Fibroblast of lung (primary cell): ENCODE data around the gene PTPN21. TPM values are rescaled to one million over a fixed set of nuclear protein-coding genes. Genes with fewer than 3 reads are reported as not detected.
A peak's percentile ranks its signal among the peaks of the same experiment; 100 is the strongest.

Experiments used
- DNase-seq, 2 donors: peaks; one replicate each; pipeline versions ENCODE4 v3.0.0 to v3.0.0-alpha.2; 2010; ENCODE audit warnings: low read depth in 2 of 2
- H2AFZ ChIP-seq: 2 replicates; pipeline ENCODE4 v1.5.1; 2012; ENCODE audit warnings: low read length, control low read depth, inconsistent platforms
- H3K27ac ChIP-seq: 2 replicates; pipeline ENCODE4 v1.5.1; 2011; ENCODE audit warnings: low read length, control low read depth; ENCODE audit not compliant: insufficient read depth
- H3K27me3 ChIP-seq: 2 replicates; pipeline ENCODE4 v1.5.1; 2011; ENCODE audit warnings: mild to moderate bottlenecking, low read length; ENCODE audit not compliant: control insufficient read depth, insufficient read depth
- H3K36me3 ChIP-seq: 2 replicates; pipeline ENCODE4 v1.5.1; 2011; ENCODE audit warnings: low read length; ENCODE audit not compliant: control insufficient read depth, insufficient read depth
- H3K4me1 ChIP-seq: 2 replicates; pipeline ENCODE4 v1.5.1; 2011; ENCODE audit warnings: low read length; ENCODE audit not compliant: control insufficient read depth, insufficient read depth; ENCODE audit errors: extremely low read depth
- H3K4me2 ChIP-seq: 2 replicates; pipeline ENCODE4 v1.5.1; 2011; ENCODE audit warnings: low read length, control low read depth; ENCODE audit not compliant: insufficient read depth; ENCODE audit errors: extremely low read depth
- H3K4me3 ChIP-seq, 4 experiments: fragments of 200-600 bp in 1 of 4; sonication (generic) in 1 of 4; replicated peaks in 1 of 4; 2 replicates each; pipeline ENCODE4 v1.5.1; 2011 to 2016; ENCODE audit warnings: low read length in 4 of 4, low read depth in 3 of 4, mild to moderate bottlenecking in 3 of 4, control low read depth in 2 of 4, inconsistent platforms in 1 of 4, mixed read lengths in 1 of 4; ENCODE audit not compliant: insufficient read depth in 1 of 4; ENCODE audit errors: control extremely low read depth in 1 of 4
- H3K79me2 ChIP-seq: 2 replicates; pipeline ENCODE4 v1.5.1; 2012; ENCODE audit warnings: mild to moderate bottlenecking, low read length, inconsistent platforms; ENCODE audit not compliant: control insufficient read depth, insufficient read depth
- H3K9ac ChIP-seq: 2 replicates; pipeline ENCODE4 v1.5.1; 2011; ENCODE audit warnings: mild to moderate bottlenecking, low read length, control low read depth; ENCODE audit not compliant: insufficient read depth
- H3K9me3 ChIP-seq: 2 replicates; pipeline ENCODE4 v1.5.1; 2012; ENCODE audit warnings: low read depth, low read length; ENCODE audit not compliant: control insufficient read depth, insufficient read depth
- H4K20me1 ChIP-seq: 2 replicates; pipeline ENCODE4 v1.5.1; 2011; ENCODE audit warnings: low read length; ENCODE audit not compliant: control insufficient read depth, insufficient read depth; ENCODE audit errors: extremely low read depth
- EZH2 ChIP-seq: IDR thresholded peaks from 2 replicates; pipeline ENCODE4 v1.5.1; 2012; ENCODE audit warnings: low read length, control low read depth, mild to moderate bottlenecking; ENCODE audit errors: missing control alignments
- polyA plus RNA-seq, 2 donors: library from polyadenylated mRNA; depleted of rRNA in 1 of 2; stranded (reverse) in 1 of 2; unstranded in 1 of 2; fragments of >200 nt; gene quantifications; 2 replicates each; pipeline ENCODE4 v1.2.1, GENCODE V29; 2011 to 2012; ENCODE audit warnings: missing spikeins in 1 of 2
- total RNA-seq: library from RNA; depleted of rRNA; stranded (reverse); fragments of >200 nt; gene quantifications from 2 replicates; pipeline ENCODE4 v1.2.1, GENCODE V29; 2014
- TF ChIP-seq, protein P1 (sequence below), 2 donors: IDR thresholded peaks in 1 of 2; conservative IDR thresholded peaks in 1 of 2; 1 replicate in 1 of 2; 2 replicates in 1 of 2; pipeline ENCODE4 v1.5.1; 2011 to 2012; ENCODE audit warnings: low read length in 2 of 2, control low read depth in 1 of 2, inconsistent platforms in 1 of 2, low read depth in 1 of 2, mild to moderate bottlenecking in 1 of 2

Gene PTPN21
- total and polyA plus RNA-seq, 2 donors (not counting 1 experiment from before 2014, with no cell fraction given): 13.2 to 13.7 TPM

DNA sequence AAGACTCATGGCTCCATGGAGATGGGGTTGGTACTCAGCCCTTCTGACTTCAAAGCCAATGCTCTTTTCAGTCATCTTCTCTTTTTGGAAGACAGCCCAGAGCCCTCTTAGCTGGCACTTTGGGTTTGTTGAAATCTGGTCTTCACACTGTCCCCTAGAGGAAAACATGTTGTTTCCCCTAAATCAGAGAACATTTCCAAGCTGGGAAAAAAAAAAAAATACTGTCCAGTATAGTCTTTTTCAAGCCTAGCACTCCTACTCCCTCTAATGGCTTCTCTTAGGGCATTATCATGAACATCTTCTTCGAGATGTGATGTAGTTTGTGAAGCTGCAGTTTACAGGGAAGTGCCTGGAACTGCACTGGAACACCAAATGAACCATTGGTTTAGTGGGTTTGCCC, 5.0 kb upstream of the PTPN21 start:
- no peaks in the 10 kb centered on the region for H3K9me3 ChIP-seq
- H3K27ac ChIP-seq: no peak overlapping the region
- H3K4me2 ChIP-seq: no peak overlapping the region
- no peak overlapping the region for H3K9ac ChIP-seq
- TF ChIP-seq EZH2: no peak
- TF ChIP-seq, protein P1, sequence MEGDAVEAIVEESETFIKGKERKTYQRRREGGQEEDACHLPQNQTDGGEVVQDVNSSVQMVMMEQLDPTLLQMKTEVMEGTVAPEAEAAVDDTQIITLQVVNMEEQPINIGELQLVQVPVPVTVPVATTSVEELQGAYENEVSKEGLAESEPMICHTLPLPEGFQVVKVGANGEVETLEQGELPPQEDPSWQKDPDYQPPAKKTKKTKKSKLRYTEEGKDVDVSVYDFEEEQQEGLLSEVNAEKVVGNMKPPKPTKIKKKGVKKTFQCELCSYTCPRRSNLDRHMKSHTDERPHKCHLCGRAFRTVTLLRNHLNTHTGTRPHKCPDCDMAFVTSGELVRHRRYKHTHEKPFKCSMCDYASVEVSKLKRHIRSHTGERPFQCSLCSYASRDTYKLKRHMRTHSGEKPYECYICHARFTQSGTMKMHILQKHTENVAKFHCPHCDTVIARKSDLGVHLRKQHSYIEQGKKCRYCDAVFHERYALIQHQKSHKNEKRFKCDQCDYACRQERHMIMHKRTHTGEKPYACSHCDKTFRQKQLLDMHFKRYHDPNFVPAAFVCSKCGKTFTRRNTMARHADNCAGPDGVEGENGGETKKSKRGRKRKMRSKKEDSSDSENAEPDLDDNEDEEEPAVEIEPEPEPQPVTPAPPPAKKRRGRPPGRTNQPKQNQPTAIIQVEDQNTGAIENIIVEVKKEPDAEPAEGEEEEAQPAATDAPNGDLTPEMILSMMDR (conservative IDR thresholded peaks at IDR 0.05 in 1 of 2, IDR thresholded peaks at IDR 0.05 in 1 of 2; ENCODE audit: low read depth in 1 of 2, low read length in 2 of 2): peak; percentile 59 to 68
- H3K36me3 ChIP-seq: no peaks in the 10 kb centered on the region
- peak overlapping the region; percentile 5 for H2AFZ ChIP-seq
- peak; percentile 57 to 74 for DNase-seq
- no peaks in the 10 kb centered on the region for H3K27me3 ChIP-seq
- H3K4me3 ChIP-seq: no peak overlapping the region
- H3K79me2 ChIP-seq: peaks cover 15% of the 10 kb centered on the region
- peaks cover 1% of the 10 kb centered on the region for H4K20me1 ChIP-seq
- peaks cover 8% of the 10 kb centered on the region for H3K4me1 ChIP-seq

DNA sequence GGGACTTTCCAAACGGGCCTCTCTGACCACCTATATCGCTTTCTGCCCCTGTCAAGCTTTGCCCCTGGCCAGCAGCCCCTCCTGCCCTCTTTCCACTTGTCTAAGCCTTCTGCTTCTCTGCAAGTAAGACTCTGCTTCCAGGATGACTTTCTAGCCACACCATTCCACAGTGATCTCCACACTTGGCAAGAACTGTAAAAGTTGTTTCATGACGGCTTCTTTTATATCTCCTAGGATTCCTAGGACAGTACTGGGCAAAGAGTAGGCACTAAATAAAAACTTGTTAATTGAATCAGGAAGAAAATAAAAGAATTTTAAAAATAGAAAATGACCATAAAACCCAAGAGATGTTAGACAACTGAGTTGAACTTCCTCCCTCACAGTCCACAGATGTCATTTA, 1.8 kb upstream of the PTPN21 start:
- H2AFZ ChIP-seq: no peak overlapping the region
- no peaks in the 10 kb centered on the region for H3K27me3 ChIP-seq
- H3K4me1 ChIP-seq: peaks cover 2% of the 10 kb centered on the region
- no peaks in the 10 kb centered on the region for H3K36me3 ChIP-seq
- peaks cover 25% of the 10 kb centered on the region for H3K79me2 ChIP-seq
- no peaks in the 10 kb centered on the region for H3K9me3 ChIP-seq
- no peak overlapping the region for H3K4me2 ChIP-seq
- H4K20me1 ChIP-seq: no peaks in the 10 kb centered on the region
- TF ChIP-seq, protein P1 (conservative IDR thresholded peaks at IDR 0.05 in 1 of 2, IDR thresholded peaks at IDR 0.05 in 1 of 2; ENCODE audit: low read depth in 1 of 2, low read length in 2 of 2): no peak
- TF ChIP-seq EZH2: no peak
- no peak overlapping the region for H3K27ac ChIP-seq
- no peak overlapping the region for H3K4me3 ChIP-seq
- peak in 1 of 2 donors; percentile 63 for DNase-seq
- H3K9ac ChIP-seq: no peak overlapping the region

DNA sequence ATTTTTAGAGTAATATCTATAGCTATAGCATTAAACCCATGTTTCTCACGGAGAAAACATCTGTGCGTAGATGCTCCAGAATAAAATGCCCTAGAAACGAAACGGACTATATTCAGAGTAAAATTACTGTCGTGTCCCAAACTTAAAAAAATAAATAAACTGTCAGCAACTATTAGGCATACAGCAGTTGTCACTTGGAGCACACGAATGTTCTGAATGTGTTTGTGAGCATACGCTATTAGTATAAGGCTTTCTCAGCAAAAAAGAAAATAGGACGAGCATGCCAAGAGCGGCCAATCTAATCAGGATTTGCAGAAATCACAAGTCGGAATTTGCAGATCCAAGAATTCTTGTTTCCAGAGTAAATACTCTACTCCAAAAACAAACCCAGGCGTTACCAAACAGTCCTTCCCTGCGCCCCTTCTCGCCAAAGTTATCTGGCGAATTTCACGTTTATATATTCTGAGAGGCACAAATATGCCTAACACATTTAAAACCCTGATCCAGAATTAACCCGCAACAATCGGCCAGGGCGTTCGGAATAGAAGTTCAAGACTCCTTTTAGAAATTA, 836 bp downstream of the PTPN21 start:
- H3K9ac ChIP-seq: peak overlapping the region; percentile 81
- peaks cover 35% of the 10 kb centered on the region for H3K79me2 ChIP-seq
- no peaks in the 10 kb centered on the region for H3K27me3 ChIP-seq
- peaks cover 2% of the 10 kb centered on the region for H3K4me1 ChIP-seq
- H3K27ac ChIP-seq: peak overlapping the region; percentile 71
- peak overlapping the region; percentile 26 for H3K4me2 ChIP-seq
- peak; percentile 32 to 34 for DNase-seq
- H3K9me3 ChIP-seq: no peaks in the 10 kb centered on the region
- peak overlapping the region; percentile 45 to 97 (median 72) for H3K4me3 ChIP-seq
- TF ChIP-seq EZH2: no peak
- TF ChIP-seq, protein P1 (conservative IDR thresholded peaks at IDR 0.05 in 1 of 2, IDR thresholded peaks at IDR 0.05 in 1 of 2; ENCODE audit: low read depth in 1 of 2, low read length in 2 of 2): no peak
- peak overlapping the region; percentile 24 for H2AFZ ChIP-seq
- H3K36me3 ChIP-seq: no peaks in the 10 kb centered on the region
- no peaks in the 10 kb centered on the region for H4K20me1 ChIP-seq
